Measurements from ENCODE around the gene CDYL. TPM values are rescaled to one million over a fixed set of nuclear protein-coding genes. Genes with fewer than 3 reads are reported as not detected.

CDYL gene
- total RNA-seq, 1 experiment from 2014 or later, result 4.2 TPM

DNA sequence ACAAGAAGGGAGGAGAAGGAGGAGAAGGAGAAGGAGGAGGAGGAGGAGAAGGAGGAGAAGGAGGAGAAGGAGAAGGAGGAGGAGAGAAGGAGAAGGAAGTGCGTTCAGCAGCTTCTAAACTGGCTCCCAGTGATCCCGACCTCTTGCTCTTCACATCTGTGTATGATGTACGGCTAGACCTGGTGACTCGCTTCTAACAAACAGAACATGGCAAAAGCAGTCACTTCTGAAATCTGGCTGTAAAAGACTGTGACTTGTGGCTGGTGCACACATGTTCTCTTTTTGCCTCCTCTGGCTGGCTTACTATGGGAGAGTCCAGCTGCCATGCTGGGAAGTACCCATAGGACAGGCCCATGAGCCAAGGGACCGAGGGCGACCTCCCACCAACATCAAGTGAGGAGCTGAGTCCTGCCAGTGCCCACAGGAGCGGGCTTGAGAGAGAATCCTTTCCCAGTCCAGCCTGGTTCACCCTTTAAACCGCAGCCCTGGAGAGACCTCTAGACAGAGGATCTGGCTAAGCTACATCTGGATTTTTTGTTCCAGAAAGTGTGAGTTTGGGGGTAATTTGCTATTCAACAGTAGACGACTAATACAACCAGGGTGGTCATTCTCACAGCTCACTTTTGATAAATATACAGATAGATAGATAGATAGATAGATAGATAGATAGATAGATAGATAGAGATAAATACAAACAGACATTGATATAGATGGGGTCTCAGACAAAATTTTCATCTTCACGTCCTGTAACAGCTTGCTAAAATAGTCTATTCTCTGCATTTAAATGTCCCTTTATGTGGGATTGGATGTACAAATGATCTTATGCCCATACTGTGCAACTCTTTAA lies 185.3 kb downstream of the CDYL start:
- H3K79me2 ChIP-seq (ENCODE audit: low read length), result no peaks in the 10 kb centered on the region
- no peak overlapping the region for H3K27ac ChIP-seq (ENCODE audit: low read length)
- H4K20me1 ChIP-seq (ENCODE audit: insufficient read depth, low read depth, low read length), result no peaks in the 10 kb centered on the region; the same call in 1 of the 2 replicates
- H3K36me3 ChIP-seq (ENCODE audit: insufficient read depth, low read length), result no peaks in the 10 kb centered on the region
- no peak overlapping the region for H3K4me3 ChIP-seq (ENCODE audit: low read length)
- H3K9me2 ChIP-seq (replicated peaks; ENCODE audit: insufficient read depth, low read length), result no peaks in the 10 kb centered on the region
- no peaks in the 10 kb centered on the region for H3K4me1 ChIP-seq (ENCODE audit: low read length)
- H3K9ac ChIP-seq (ENCODE audit: low read length), result no peak overlapping the region
- no peaks in the 10 kb centered on the region for H3K9me3 ChIP-seq (ENCODE audit: low read length)
- H3K4me2 ChIP-seq (ENCODE audit: low read depth, low read length, poor library complexity, severe bottlenecking), result no peak overlapping the region
- H2AFZ ChIP-seq (ENCODE audit: low read length), result no peak overlapping the region
- no peaks in the 10 kb centered on the region for H3K27me3 ChIP-seq (ENCODE audit: low read length)
- DNase-seq, result no peak

DNA sequence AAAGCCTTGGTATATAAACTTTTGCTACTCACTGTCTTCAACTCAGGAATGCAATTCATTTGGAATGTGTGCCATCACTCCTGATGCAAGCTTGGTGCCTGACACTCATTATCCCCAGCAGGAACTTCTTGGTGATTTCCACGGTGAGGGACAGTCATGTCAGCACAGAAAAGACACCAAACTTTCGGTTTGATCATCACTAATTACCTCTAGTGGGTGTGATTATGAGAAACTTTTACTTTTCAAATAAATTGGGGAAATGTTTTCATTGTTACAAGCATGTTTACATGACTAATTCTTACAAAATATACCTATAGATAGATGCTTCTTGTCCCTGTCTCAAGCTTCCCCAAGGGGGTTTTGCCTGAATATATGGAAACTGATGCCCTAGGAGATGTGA lies 186.7 kb downstream of the CDYL start:
- H3K9me2 ChIP-seq (replicated peaks; ENCODE audit: insufficient read depth, low read length), result no peaks in the 10 kb centered on the region
- no peak for DNase-seq
- no peak overlapping the region for H3K4me2 ChIP-seq (ENCODE audit: low read depth, low read length, poor library complexity, severe bottlenecking)
- no peak overlapping the region for H3K4me3 ChIP-seq (ENCODE audit: low read length)
- no peak overlapping the region for H3K27ac ChIP-seq (ENCODE audit: low read length)
- H4K20me1 ChIP-seq (ENCODE audit: insufficient read depth, low read depth, low read length), result no peaks in the 10 kb centered on the region; the same call in 1 of the 2 replicates
- no peaks in the 10 kb centered on the region for H3K79me2 ChIP-seq (ENCODE audit: low read length)
- H2AFZ ChIP-seq (ENCODE audit: low read length), result no peak overlapping the region
- H3K9me3 ChIP-seq (ENCODE audit: low read length), result no peaks in the 10 kb centered on the region
- no peaks in the 10 kb centered on the region for H3K4me1 ChIP-seq (ENCODE audit: low read length)
- H3K36me3 ChIP-seq (ENCODE audit: insufficient read depth, low read length), result no peaks in the 10 kb centered on the region
- no peak overlapping the region for H3K9ac ChIP-seq (ENCODE audit: low read length)
- H3K27me3 ChIP-seq (ENCODE audit: low read length), result no peaks in the 10 kb centered on the region

DNA sequence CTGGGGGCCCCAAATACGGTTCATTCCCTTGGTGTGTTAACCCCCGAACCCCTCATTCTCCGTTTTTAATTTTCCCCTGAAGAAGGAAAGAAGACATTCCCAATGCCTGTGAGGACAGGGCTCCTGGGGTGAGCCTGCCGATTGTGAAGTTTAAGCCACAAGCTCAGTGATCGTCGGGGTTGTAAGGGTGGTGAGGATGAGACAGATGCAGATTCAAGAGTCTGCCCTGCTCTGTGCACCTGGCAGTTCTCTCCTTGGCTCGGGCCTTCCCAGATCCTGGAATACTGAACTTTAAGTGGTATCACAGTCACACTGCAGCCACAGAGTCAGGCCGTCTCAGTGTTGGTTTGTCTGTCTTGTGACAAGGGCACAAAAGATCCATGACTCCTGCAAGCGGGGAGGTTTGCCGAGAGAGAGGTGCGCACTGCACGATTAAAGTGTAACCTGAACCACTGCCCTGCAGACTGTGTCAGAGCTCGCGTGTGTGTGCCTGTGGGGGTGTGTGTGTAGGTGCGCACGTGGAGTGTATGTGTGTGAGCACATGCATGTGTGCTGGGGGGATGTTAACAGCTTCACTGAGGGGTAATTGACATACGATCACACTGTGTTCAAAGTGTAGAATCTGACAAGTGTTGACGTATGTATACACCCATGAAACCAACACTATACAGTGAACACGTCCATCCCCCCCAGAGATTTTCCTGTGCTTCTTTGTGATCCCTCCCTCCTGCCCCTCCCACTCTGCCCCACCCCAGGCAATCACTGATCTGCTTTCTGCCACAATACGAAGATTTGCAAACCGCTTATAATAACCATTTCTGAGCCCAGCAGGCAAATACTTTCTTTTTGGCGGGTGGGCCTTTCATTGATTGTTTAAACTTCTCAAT lies 188.7 kb downstream of the CDYL start:
- Histone ChIP-seq H3K9me2 (replicated peaks; ENCODE audit: insufficient read depth, low read length) (no peaks in the 10 kb centered on the region), H3K36me3 (ENCODE audit: insufficient read depth, low read length) (no peaks in the 10 kb centered on the region), H3K4me3 (ENCODE audit: low read length) (no peak overlapping the region), H3K4me2 (ENCODE audit: low read depth, low read length, poor library complexity, severe bottlenecking) (no peak overlapping the region), H3K4me1 (ENCODE audit: low read length) (no peaks in the 10 kb centered on the region), H3K27ac (ENCODE audit: low read length) (no peak overlapping the region), H3K9ac (ENCODE audit: low read length) (no peak overlapping the region), H2AFZ (ENCODE audit: low read length) (no peak overlapping the region), H3K79me2 (ENCODE audit: low read length) (no peaks in the 10 kb centered on the region), H4K20me1 (ENCODE audit: insufficient read depth, low read depth, low read length) (no peaks in the 10 kb centered on the region; the same call in 1 of the 2 replicates), H3K9me3 (ENCODE audit: low read length) (no peaks in the 10 kb centered on the region), H3K27me3 (ENCODE audit: low read length) (no peaks in the 10 kb centered on the region)
- no peak for DNase-seq

DNA sequence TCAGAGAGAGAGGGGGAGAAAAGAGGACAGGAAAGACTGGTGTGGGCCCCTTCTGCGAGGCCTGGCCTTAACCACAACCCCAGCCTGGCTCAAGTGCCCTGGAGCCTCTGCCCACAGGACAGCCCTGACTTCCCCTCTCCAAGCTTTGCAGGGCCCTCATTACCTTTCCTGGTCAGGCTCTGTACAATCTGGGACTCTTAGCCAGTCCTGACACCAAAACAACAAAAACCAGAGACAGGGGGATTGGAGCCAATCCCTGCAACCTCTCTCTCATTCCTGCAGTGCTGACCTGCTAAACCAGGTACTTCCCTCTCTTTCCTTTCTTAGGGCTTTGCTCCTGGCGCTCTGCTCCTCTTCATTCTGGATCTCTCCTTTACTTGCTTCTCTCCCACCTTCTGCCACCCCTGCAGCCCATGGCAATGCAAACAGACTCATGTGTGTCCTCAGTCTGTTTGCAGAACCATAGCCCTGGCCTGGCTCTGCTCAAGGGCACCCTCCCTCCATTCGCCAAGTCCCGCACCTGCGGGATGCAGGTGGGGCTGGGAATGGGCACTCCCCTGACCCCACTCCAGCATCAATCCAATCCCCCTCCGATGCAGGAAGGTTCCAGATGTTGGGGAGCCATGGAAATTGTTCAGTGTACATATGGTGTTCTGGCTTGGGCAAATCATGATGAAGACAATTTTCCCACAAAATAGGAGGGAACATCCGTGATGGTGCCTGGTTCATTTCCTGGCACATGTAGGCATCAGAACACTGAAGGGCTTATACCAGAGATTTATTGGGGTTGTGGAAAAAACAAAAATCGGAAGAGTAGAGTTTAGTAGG lies 189.6 kb downstream of the CDYL start:
- Histone ChIP-seq H3K79me2 (ENCODE audit: low read length) (no peaks in the 10 kb centered on the region), H4K20me1 (ENCODE audit: insufficient read depth, low read depth, low read length) (no peaks in the 10 kb centered on the region), H3K27ac (ENCODE audit: low read length) (no peak overlapping the region), H3K27me3 (ENCODE audit: low read length) (no peaks in the 10 kb centered on the region), H3K4me2 (ENCODE audit: low read depth, low read length, poor library complexity, severe bottlenecking) (no peak overlapping the region), H3K36me3 (ENCODE audit: insufficient read depth, low read length) (no peaks in the 10 kb centered on the region), H3K4me1 (ENCODE audit: low read length) (no peaks in the 10 kb centered on the region), H2AFZ (ENCODE audit: low read length) (no peak overlapping the region), H3K9me2 (replicated peaks; ENCODE audit: insufficient read depth, low read length) (no peaks in the 10 kb centered on the region), H3K9me3 (ENCODE audit: low read length) (no peaks in the 10 kb centered on the region), H3K4me3 (ENCODE audit: low read length) (no peak overlapping the region), H3K9ac (ENCODE audit: low read length) (no peak overlapping the region)
- DNase-seq, result no peak

DNA sequence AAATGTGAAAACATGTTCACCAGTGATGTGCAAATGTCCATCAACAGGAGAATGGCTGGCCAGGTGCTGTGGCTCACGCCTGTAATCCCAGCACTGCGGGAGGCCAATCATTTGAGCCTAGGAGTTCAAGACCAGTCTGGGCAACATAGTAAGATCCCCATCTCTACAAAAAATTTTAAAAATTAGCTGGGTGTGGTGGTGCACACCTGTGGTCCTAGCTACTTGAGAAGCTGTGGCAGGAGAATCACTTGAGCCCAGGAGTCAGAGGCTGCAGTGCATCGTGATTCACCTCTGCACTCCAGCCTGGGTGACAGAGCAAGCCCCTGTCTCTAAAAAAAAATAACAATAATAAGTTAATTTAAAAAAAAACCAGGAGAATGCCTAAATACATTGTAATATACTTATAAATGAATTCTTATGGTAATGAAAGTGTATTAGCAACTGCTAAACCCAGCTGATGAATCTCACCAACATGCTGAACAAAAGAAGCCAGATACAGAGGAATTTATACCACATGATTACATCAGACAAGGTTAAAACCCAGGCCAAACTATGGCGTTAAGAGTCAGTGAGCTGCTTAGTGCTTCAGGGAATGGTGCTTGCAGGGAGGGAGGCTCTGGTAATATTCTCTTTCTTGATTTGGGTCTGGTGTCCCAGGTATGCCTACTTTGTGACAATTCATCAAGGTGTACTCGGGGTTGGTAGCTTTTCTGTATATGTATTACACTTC lies 191.3 kb downstream of the CDYL start:
- H2AFZ ChIP-seq (ENCODE audit: low read length), result no peak overlapping the region
- H3K36me3 ChIP-seq (ENCODE audit: insufficient read depth, low read length), result no peaks in the 10 kb centered on the region
- H3K9me2 ChIP-seq (replicated peaks; ENCODE audit: insufficient read depth, low read length), result no peaks in the 10 kb centered on the region
- no peak overlapping the region for H3K27ac ChIP-seq (ENCODE audit: low read length)
- H3K4me3 ChIP-seq (ENCODE audit: low read length), result no peak overlapping the region
- no peak overlapping the region for H3K4me2 ChIP-seq (ENCODE audit: low read depth, low read length, poor library complexity, severe bottlenecking)
- H3K9me3 ChIP-seq (ENCODE audit: low read length), result no peaks in the 10 kb centered on the region
- H3K4me1 ChIP-seq (ENCODE audit: low read length), result no peaks in the 10 kb centered on the region
- H3K27me3 ChIP-seq (ENCODE audit: low read length), result no peaks in the 10 kb centered on the region
- H4K20me1 ChIP-seq (ENCODE audit: insufficient read depth, low read depth, low read length), result no peaks in the 10 kb centered on the region
- H3K79me2 ChIP-seq (ENCODE audit: low read length), result no peaks in the 10 kb centered on the region
- H3K9ac ChIP-seq (ENCODE audit: low read length), result no peak overlapping the region
- no peak for DNase-seq

DNA sequence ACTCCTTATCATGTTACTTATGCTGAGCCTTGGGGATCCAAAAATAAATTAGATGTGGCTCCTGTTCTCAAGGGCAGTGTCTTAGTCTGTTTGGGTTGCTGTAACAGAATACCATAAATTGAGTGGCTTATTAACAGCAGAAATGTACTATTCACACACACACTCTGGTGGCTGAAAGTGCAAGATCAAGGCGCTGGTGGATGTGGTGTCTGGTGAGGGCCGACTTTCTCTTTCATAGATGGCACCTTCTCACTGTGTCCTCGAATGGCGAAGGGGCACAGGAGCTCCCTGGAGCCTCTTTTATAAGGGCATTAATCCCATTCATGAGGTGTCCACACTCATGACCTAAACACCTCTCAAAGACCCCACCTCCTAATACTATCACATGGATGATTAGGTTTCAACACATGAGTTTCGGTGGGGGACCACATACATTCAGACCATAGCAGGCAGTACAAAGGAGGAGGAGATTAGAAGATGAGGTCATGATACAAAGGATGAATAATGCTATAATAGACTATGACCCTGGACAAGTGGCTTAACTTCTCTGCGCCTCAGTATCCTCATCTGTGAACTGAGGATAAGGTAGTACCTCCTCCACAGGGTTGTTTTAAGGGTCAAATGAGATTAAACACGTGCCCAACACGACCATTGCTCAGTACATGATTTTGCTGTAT lies 193.5 kb downstream of the CDYL start:
- H3K79me2 ChIP-seq (ENCODE audit: low read length), result no peaks in the 10 kb centered on the region
- DNase-seq, result no peak
- no peaks in the 10 kb centered on the region for H4K20me1 ChIP-seq (ENCODE audit: insufficient read depth, low read depth, low read length)
- H3K4me3 ChIP-seq (ENCODE audit: low read length), result no peak overlapping the region
- H3K36me3 ChIP-seq (ENCODE audit: insufficient read depth, low read length), result no peaks in the 10 kb centered on the region
- H3K4me1 ChIP-seq (ENCODE audit: low read length), result no peaks in the 10 kb centered on the region
- H3K9me3 ChIP-seq (ENCODE audit: low read length), result no peaks in the 10 kb centered on the region
- no peak overlapping the region for H3K27ac ChIP-seq (ENCODE audit: low read length)
- H3K27me3 ChIP-seq (ENCODE audit: low read length), result no peaks in the 10 kb centered on the region
- H3K4me2 ChIP-seq (ENCODE audit: low read depth, low read length, poor library complexity, severe bottlenecking), result no peak overlapping the region
- no peaks in the 10 kb centered on the region for H3K9me2 ChIP-seq (replicated peaks; ENCODE audit: insufficient read depth, low read length)
- H3K9ac ChIP-seq (ENCODE audit: low read length), result no peak overlapping the region
- no peak overlapping the region for H2AFZ ChIP-seq (ENCODE audit: low read length)

DNA sequence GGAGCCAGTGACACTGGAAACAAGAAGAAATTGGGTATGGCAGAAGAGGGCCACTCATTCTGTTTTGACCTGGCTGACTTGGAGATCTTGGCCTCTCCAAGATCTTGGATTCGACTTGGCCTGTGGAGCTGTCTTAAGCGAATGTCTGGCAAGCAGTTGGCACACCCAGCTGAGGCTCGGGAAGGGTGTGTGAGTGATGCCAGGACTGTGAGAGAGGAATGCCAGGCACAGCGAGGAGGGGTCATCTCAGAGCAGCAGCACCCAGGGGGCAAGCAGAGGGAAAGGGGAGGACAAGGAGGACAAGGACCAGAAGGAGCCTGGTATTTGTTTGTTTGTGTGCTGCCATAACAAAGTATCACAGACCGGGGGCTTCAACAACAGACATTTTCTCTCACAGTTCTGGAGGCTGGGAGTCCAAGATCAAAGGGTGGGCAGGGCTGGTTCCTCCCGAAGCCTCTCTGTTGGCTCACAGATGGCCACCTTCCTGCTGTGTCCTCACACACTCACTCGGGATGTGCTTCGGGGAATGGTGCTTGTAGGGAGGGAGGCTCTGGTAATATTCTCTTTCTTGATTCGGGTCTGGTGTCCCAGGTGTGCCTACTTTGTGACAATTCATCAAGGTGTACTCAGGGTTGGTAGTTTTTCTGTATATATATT lies 194.7 kb downstream of the CDYL start:
- H3K9me3 ChIP-seq (ENCODE audit: low read length), result no peaks in the 10 kb centered on the region
- H3K27ac ChIP-seq (ENCODE audit: low read length), result no peak overlapping the region
- H3K4me2 ChIP-seq (ENCODE audit: low read depth, low read length, poor library complexity, severe bottlenecking), result no peak overlapping the region
- no peaks in the 10 kb centered on the region for H3K79me2 ChIP-seq (ENCODE audit: low read length)
- DNase-seq, result no peak
- no peaks in the 10 kb centered on the region for H3K27me3 ChIP-seq (ENCODE audit: low read length)
- H3K9ac ChIP-seq (ENCODE audit: low read length), result no peak overlapping the region
- H3K9me2 ChIP-seq (replicated peaks; ENCODE audit: insufficient read depth, low read length), result no peaks in the 10 kb centered on the region
- no peaks in the 10 kb centered on the region for H3K4me1 ChIP-seq (ENCODE audit: low read length)
- H3K4me3 ChIP-seq (ENCODE audit: low read length), result no peak overlapping the region
- no peak overlapping the region for H2AFZ ChIP-seq (ENCODE audit: low read length)
- H3K36me3 ChIP-seq (ENCODE audit: insufficient read depth, low read length), result no peaks in the 10 kb centered on the region
- no peaks in the 10 kb centered on the region for H4K20me1 ChIP-seq (ENCODE audit: insufficient read depth, low read depth, low read length)
